WI38 (cell line): Measurements from ENCODE around the gene GSDMA.

ENCODE experiments used
- H3K4me3 ChIP-seq: 2 replicates; pipeline ENCODE4 v1.5.1; 2011; ENCODE audit warnings: low read depth, mild to moderate bottlenecking, control low read depth, low read length
- TF ChIP-seq, protein P1 (sequence below): IDR thresholded peaks from 2 replicates; pipeline ENCODE4 v1.5.1; 2012; ENCODE audit warnings: low read depth, mild to moderate bottlenecking, control low read depth, low read length

The GSDMA gene

GRCh38 chr17:39979016-39979670, 16.3 kb downstream of the GSDMA start:
- no peak overlapping the region for H3K4me3 ChIP-seq
- TF ChIP-seq, protein P1, sequence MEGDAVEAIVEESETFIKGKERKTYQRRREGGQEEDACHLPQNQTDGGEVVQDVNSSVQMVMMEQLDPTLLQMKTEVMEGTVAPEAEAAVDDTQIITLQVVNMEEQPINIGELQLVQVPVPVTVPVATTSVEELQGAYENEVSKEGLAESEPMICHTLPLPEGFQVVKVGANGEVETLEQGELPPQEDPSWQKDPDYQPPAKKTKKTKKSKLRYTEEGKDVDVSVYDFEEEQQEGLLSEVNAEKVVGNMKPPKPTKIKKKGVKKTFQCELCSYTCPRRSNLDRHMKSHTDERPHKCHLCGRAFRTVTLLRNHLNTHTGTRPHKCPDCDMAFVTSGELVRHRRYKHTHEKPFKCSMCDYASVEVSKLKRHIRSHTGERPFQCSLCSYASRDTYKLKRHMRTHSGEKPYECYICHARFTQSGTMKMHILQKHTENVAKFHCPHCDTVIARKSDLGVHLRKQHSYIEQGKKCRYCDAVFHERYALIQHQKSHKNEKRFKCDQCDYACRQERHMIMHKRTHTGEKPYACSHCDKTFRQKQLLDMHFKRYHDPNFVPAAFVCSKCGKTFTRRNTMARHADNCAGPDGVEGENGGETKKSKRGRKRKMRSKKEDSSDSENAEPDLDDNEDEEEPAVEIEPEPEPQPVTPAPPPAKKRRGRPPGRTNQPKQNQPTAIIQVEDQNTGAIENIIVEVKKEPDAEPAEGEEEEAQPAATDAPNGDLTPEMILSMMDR = no peak

DNA sequence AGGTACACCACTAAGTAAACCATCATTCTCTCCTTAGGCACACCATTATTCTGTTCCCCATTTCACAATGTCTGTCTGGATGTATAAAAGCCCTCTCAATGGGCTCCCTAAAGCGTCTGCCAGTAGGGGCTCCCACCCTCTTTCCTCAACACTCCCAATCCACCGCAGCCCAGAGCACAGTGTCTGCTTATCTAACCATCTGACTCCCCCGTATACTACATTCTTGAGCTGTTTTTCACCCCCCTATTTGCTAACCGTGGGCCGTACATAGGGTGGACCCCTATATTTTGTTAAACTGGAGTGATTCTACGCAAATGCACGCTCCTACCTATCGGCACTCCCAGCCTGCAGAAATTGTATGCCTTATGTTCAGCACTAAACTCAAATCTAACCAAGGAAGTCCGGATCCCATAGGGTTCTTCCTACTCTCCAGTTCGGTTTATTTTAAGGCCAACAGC, 17.1 kb downstream of the GSDMA start:
- peak overlapping the region; percentile 84 for H3K4me3 ChIP-seq
- TF ChIP-seq, protein P1 = no peak

- TF ChIP-seq, protein P1 = peak; percentile 48
- H3K4me3 ChIP-seq = peak within 1 kb of the TSS; percentile 84
These were observed 17.8 kb downstream of the GSDMA start, which contains the start of gene PSMD3 for GRCh38 chr17:39980351-39981206. Gene PSMD3, plus strand, starts transcription at chr17:39980807. Its CDS starts 164 bp downstream, at chr17:39980971.

DNA sequence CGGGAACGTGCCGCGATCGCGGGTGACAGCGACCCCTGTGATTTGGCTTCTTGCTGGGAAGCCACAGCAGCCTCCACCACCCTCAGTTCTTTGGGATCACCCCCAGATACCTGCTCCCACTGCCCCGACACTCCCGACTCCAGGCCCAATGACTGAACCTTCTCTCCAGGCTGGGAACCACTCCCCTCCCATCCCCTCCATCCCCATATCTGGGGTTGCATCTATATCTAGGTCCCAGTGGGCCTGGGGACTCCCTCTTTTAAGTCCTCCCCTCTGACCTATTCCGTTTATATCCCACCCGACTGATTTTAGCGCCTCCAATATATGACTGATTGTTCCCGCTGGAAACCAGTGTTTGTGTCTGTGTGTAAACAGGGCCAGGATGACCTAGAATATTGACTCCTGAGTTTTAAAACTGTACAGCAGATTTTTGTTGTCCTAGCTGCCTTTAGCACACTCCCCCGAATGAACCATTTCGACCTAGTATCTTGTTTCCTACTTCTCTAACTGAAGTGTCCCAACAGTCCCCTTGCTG, 18.5 kb downstream of the GSDMA start:
- TF ChIP-seq, protein P1 = no peak
- H3K4me3 ChIP-seq = peak overlapping the region; percentile 84

- peak overlapping the region; percentile 84 for H3K4me3 ChIP-seq
- TF ChIP-seq, protein P1 = no peak
These were observed 19.1 kb downstream of the GSDMA start for GRCh38 chr17:39981766-39982375.

DNA sequence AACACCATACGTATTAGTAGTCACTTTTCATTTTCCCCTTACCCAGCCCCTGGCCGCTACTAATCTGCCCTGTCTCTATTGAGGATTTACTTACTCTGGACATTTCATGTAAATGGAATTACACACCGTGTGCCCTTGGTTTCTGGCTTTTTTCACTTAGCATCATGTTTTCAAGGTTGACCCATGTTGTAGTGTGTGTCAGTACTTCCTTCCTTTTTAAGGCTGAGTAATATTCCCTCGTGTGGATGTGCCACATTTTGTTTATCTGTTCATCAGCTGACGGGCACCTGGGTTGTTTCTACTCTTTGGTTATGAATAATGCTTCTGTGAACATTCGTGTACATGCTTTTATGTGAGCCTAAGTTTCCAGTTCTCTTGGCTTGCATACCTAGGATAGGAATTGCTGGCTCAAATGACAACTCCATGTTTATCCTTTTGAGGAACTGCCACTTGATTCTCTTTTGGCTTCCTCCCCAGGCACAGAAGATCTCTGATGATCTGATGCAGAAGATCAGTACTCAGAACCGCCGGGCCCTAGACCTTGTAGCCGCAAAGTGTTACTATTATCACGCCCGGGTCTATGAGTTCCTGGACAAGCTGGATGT, 25.5 kb downstream of the GSDMA start:
- TF ChIP-seq, protein P1 = no peak
- H3K4me3 ChIP-seq = no peak overlapping the region
